HEK293 (cell line): ENCODE data around the gene KCTD19.

Source experiments
- CTCF ChIP-seq: fragments of 450-650 bp; formaldehyde crosslinking; IDR thresholded peaks from 2 replicates; pipeline ENCODE4 v1.5.1; 2016; ENCODE audit warnings: missing biosample characterization, missing genetic modification characterization
- KLF16 ChIP-seq: fragments of 450-650 bp; formaldehyde crosslinking; IDR thresholded peaks from 2 replicates; pipeline ENCODE4 v1.5.1; 2017; ENCODE audit warnings: missing biosample characterization, missing genetic modification characterization
- RBAK ChIP-seq: fragments of 450-650 bp; formaldehyde crosslinking; IDR thresholded peaks from 2 replicates; pipeline ENCODE4 v1.5.1; 2016; ENCODE audit warnings: missing biosample characterization, missing genetic modification characterization
- SP2 ChIP-seq: fragments of 450-650 bp; formaldehyde crosslinking; IDR thresholded peaks from 2 replicates; pipeline ENCODE4 v1.5.1; 2016; ENCODE audit warnings: missing biosample characterization, missing genetic modification characterization
- SP7 ChIP-seq: fragments of 450-650 bp; formaldehyde crosslinking; IDR thresholded peaks from 2 replicates; pipeline ENCODE4 v1.5.1; 2016; ENCODE audit warnings: missing biosample characterization, missing genetic modification characterization
- YY2 ChIP-seq: fragments of 450-650 bp; formaldehyde crosslinking; IDR thresholded peaks from 2 replicates; pipeline ENCODE4 v1.5.1; 2016; ENCODE audit warnings: missing biosample characterization, missing genetic modification characterization
- ZBTB11 ChIP-seq: fragments of 450-650 bp; formaldehyde crosslinking; conservative IDR thresholded peaks from 2 replicates; pipeline ENCODE4 v1.5.1; 2016; ENCODE audit warnings: low read depth, missing biosample characterization, missing genetic modification characterization
- ZBTB17 ChIP-seq: fragments of 450-650 bp; formaldehyde crosslinking; IDR thresholded peaks from 2 replicates; pipeline ENCODE4 v1.5.1; 2016; ENCODE audit warnings: missing biosample characterization, missing genetic modification characterization
- ZBTB6 ChIP-seq: fragments of 450-650 bp; formaldehyde crosslinking; IDR thresholded peaks from 2 replicates; pipeline ENCODE4 v1.5.1; 2017; ENCODE audit warnings: missing biosample characterization, missing genetic modification characterization
- ZFP3 ChIP-seq: fragments of 450-650 bp; formaldehyde crosslinking; IDR thresholded peaks from 2 replicates; pipeline ENCODE4 v1.5.1; 2016; ENCODE audit warnings: low read depth, missing biosample characterization, missing genetic modification characterization
- ZNF211 ChIP-seq: fragments of 450-650 bp; formaldehyde crosslinking; IDR thresholded peaks from 2 replicates; pipeline ENCODE4 v1.5.1; 2016; ENCODE audit warnings: low read depth, missing biosample characterization, missing genetic modification characterization
- ZNF324 ChIP-seq: fragments of 450-650 bp; formaldehyde crosslinking; IDR thresholded peaks from 2 replicates; pipeline ENCODE4 v1.5.1; 2016; ENCODE audit warnings: missing biosample characterization, missing genetic modification characterization
- ZNF341 ChIP-seq: fragments of 450-650 bp; formaldehyde crosslinking; IDR thresholded peaks from 2 replicates; pipeline ENCODE4; 2016; ENCODE audit warnings: low read depth, missing biosample characterization, missing genetic modification characterization
- ZNF366 ChIP-seq: fragments of 450-650 bp; formaldehyde crosslinking; conservative IDR thresholded peaks from 2 replicates; pipeline ENCODE4 v1.5.1; 2016; ENCODE audit warnings: missing biosample characterization, missing genetic modification characterization
- ZNF488 ChIP-seq: fragments of 450-650 bp; formaldehyde crosslinking; IDR thresholded peaks from 2 replicates; pipeline ENCODE4 v1.5.1; 2016; ENCODE audit warnings: missing biosample characterization, missing genetic modification characterization
- ZNF561 ChIP-seq: fragments of 450-650 bp; IDR thresholded peaks from 2 replicates; pipeline ENCODE4 v1.5.1; 2018; ENCODE audit warnings: missing biosample characterization, missing genetic modification characterization, borderline replicate concordance
- ZNF645 ChIP-seq: fragments of 450-650 bp; formaldehyde crosslinking; IDR thresholded peaks from 2 replicates; pipeline ENCODE4; 2016; ENCODE audit warnings: missing biosample characterization, missing genetic modification characterization
- ZNF654 ChIP-seq: fragments of 450-650 bp; formaldehyde crosslinking; IDR thresholded peaks from 2 replicates; pipeline ENCODE4 v1.5.1; 2016; ENCODE audit warnings: low read depth, missing biosample characterization, missing genetic modification characterization
- ZNF701 ChIP-seq: fragments of 450-650 bp; formaldehyde crosslinking; IDR thresholded peaks from 2 replicates; pipeline ENCODE4 v1.5.1; 2016; ENCODE audit warnings: missing biosample characterization, missing genetic modification characterization
- ZNF792 ChIP-seq: fragments of 450-650 bp; formaldehyde crosslinking; IDR thresholded peaks from 2 replicates; pipeline ENCODE4 v1.5.1; 2016; ENCODE audit warnings: missing biosample characterization, missing genetic modification characterization
- ZNF843 ChIP-seq: fragments of 450-650 bp; formaldehyde crosslinking; IDR thresholded peaks from 2 replicates; pipeline ENCODE4 v1.5.1; 2016; ENCODE audit warnings: missing biosample characterization, missing genetic modification characterization
- ZSCAN16 ChIP-seq: fragments of 450-650 bp; formaldehyde crosslinking; IDR thresholded peaks from 2 replicates; pipeline ENCODE4 v1.5.1; 2016; ENCODE audit warnings: missing biosample characterization, missing genetic modification characterization
- ZSCAN4 ChIP-seq: fragments of 450-650 bp; formaldehyde crosslinking; IDR thresholded peaks from 2 replicates; pipeline ENCODE4 v1.5.1; 2017; ENCODE audit warnings: missing biosample characterization, missing genetic modification characterization
- ZXDB ChIP-seq: fragments of 450-650 bp; formaldehyde crosslinking; IDR thresholded peaks from 2 replicates; pipeline ENCODE4 v1.5.1; 2016; ENCODE audit warnings: missing biosample characterization, missing genetic modification characterization
- TF ChIP-seq, protein P1 (sequence below): fragments of 450-650 bp; IDR thresholded peaks from 2 replicates; pipeline ENCODE4 v1.5.1; 2018; ENCODE audit warnings: missing biosample characterization, mild to moderate bottlenecking, missing genetic modification characterization
- TF ChIP-seq, protein P2 (sequence below): fragments of 450-650 bp; formaldehyde crosslinking; IDR thresholded peaks from 2 replicates; pipeline ENCODE4 v1.5.1; 2016; ENCODE audit warnings: missing biosample characterization, missing genetic modification characterization

The KCTD19 gene

DNA sequence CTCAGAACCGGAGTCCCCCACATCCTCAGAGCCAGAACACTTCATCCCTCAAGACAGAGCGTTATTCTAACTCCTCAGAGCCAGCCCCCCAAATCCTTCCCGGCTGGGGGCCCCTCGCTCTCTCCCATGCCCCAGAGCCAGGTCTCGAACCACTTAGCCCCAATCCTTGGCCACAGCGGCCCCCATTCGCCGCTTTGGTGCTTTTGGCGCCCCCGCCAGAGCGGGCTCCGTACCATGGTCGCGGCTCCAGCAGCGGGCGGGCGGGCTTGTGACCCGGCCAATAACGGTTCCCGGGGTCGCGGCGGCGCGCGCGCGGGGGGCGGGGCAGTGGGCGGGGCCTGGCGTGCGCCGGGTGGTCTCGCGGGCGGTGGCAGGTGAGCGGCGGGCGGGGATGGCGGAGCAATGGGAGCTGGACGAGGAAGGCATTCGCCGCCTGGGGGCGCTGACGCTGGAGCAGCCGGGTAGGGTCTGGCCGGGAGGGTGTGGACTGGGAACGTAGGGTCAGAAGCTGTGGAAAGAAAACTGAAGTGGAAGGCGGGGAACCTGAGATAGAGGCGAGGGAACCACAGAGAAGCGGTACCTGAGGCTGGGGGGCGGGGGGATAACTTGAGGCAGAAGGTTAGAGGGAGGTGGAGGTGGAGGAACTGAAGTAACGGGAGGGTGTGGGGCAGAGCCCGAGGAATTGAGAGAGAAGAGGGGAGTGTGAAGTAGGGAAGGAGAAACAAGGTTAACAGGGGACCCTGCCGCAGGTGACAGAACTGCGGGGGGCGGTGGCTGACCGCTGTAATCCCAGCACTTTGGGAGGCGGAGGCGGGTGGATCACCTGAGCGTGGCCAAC is at the start of gene KCTD19, which contains the start of gene LRRC36 (continued):
- 0 out of 2 replicates have a peak, but pooled peaks have one; percentile 24 for TF ChIP-seq SP7 (tag by site-specific recombination)
- TF ChIP-seq ZSCAN16 (tag by site-specific recombination) = 0 out of 2 replicates have a peak, but pooled peaks have one; percentile 19
- no peak for TF ChIP-seq ZNF701
- peak; percentile 85 for TF ChIP-seq CTCF (tag by site-specific recombination)
- TF ChIP-seq ZNF488 (tag by site-specific recombination) = no peak
- TF ChIP-seq, protein P1, sequence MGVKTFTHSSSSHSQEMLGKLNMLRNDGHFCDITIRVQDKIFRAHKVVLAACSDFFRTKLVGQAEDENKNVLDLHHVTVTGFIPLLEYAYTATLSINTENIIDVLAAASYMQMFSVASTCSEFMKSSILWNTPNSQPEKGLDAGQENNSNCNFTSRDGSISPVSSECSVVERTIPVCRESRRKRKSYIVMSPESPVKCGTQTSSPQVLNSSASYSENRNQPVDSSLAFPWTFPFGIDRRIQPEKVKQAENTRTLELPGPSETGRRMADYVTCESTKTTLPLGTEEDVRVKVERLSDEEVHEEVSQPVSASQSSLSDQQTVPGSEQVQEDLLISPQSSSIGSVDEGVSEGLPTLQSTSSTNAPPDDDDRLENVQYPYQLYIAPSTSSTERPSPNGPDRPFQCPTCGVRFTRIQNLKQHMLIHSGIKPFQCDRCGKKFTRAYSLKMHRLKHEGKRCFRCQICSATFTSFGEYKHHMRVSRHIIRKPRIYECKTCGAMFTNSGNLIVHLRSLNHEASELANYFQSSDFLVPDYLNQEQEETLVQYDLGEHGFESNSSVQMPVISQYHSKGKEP (tag by site-specific recombination) = 0 out of 2 replicates have a peak, but pooled peaks have one; percentile 40
- no peak for TF ChIP-seq ZFP3 (tag by site-specific recombination)
- no peak for TF ChIP-seq ZBTB11 (tag by site-specific recombination)
- no peak; the same call in 1 of the 2 replicates for TF ChIP-seq ZBTB6 (tag by site-specific recombination)
- TF ChIP-seq ZNF645 (tag by site-specific recombination) = no peak
- no peak; the same call in 1 of the 2 replicates for TF ChIP-seq ZNF654 (tag by site-specific recombination)
- TF ChIP-seq ZNF211 (tag by site-specific recombination) = no peak
- TF ChIP-seq ZNF324 (tag by site-specific recombination) = 0 out of 2 replicates have a peak, but pooled peaks have one; percentile 20
- TF ChIP-seq ZNF561 = peak; percentile 75; the same call in 1 of the 2 replicates
- TF ChIP-seq ZSCAN4 (tag by site-specific recombination) = no peak
- TF ChIP-seq SP2 (tag by site-specific recombination) = peak; percentile 45
- TF ChIP-seq, protein P2, sequence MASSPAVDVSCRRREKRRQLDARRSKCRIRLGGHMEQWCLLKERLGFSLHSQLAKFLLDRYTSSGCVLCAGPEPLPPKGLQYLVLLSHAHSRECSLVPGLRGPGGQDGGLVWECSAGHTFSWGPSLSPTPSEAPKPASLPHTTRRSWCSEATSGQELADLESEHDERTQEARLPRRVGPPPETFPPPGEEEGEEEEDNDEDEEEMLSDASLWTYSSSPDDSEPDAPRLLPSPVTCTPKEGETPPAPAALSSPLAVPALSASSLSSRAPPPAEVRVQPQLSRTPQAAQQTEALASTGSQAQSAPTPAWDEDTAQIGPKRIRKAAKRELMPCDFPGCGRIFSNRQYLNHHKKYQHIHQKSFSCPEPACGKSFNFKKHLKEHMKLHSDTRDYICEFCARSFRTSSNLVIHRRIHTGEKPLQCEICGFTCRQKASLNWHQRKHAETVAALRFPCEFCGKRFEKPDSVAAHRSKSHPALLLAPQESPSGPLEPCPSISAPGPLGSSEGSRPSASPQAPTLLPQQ = peak; percentile 53; the same call in 1 of the 2 replicates
- TF ChIP-seq ZBTB17 = 0 out of 2 replicates have a peak, but pooled peaks have one; percentile 19
- peak; percentile 55 for TF ChIP-seq ZNF341 (tag by site-specific recombination)
- TF ChIP-seq ZNF366 (tag by site-specific recombination) = peak; percentile 78
- peak; percentile 64; the same call in 1 of the 2 replicates for TF ChIP-seq ZNF843
- TF ChIP-seq ZNF792 (tag by site-specific recombination) = 0 out of 2 replicates have a peak, but pooled peaks have one; percentile 30
- TF ChIP-seq KLF16 (tag by site-specific recombination) = peak; percentile 55; the same call in 1 of the 2 replicates
- TF ChIP-seq RBAK (tag by site-specific recombination) = no peak
- TF ChIP-seq ZXDB (tag by site-specific recombination) = peak; percentile 67; the same call in 1 of the 2 replicates
- TF ChIP-seq YY2 (tag by site-specific recombination) = peak; percentile 64
